ENCODE results near the gene PPP1R12C.

PPP1R12C gene

GRCh38 chr19:55075371-55075998, 42.0 kb downstream of the PPP1R12C start, which contains the start of gene EPS8L1:
EPS8L1 (plus strand) TSS chr19:55075869; CDS start chr19:55076445, 576 bp downstream.
- no peak within 1 kb of the TSS for H3K4me3 Mint-ChIP-seq
- peaks cover 12% of the 10 kb centered on the region for H3K9me3 Mint-ChIP-seq
- peaks cover 7% of the 10 kb centered on the region for H3K4me1 Mint-ChIP-seq
- H3K27ac Mint-ChIP-seq = no peak within 1 kb of the TSS
- TF ChIP-seq CTCF (IDR thresholded peaks at IDR 0.05) = no peak
- H3K36me3 Mint-ChIP-seq (ENCODE audit: low read depth) = no peaks in the 10 kb centered on the region
- DNase-seq = peak; percentile 55
- peaks cover 94% of the 10 kb centered on the region for H3K27me3 Mint-ChIP-seq (ENCODE audit: low read depth, poor library complexity)

GRCh38 chr19:55071913-55072312, 45.5 kb downstream of the PPP1R12C start:
- H3K27me3 Mint-ChIP-seq (ENCODE audit: low read depth, poor library complexity) = peaks cover 98% of the 10 kb centered on the region
- no peak for DNase-seq
- H3K27ac Mint-ChIP-seq = no peak overlapping the region
- no peak for TF ChIP-seq CTCF (IDR thresholded peaks at IDR 0.05)
- H3K9me3 Mint-ChIP-seq = peaks cover 4% of the 10 kb centered on the region
- H3K36me3 Mint-ChIP-seq (ENCODE audit: low read depth) = no peaks in the 10 kb centered on the region
- H3K4me3 Mint-ChIP-seq = no peak overlapping the region
- peaks cover 10% of the 10 kb centered on the region for H3K4me1 Mint-ChIP-seq

GRCh38 chr19:55071129-55071502, 46.3 kb downstream of the PPP1R12C start:
- H3K36me3 Mint-ChIP-seq (ENCODE audit: low read depth) = no peaks in the 10 kb centered on the region
- H3K27ac Mint-ChIP-seq = no peak overlapping the region
- no peak overlapping the region for H3K4me3 Mint-ChIP-seq
- H3K9me3 Mint-ChIP-seq = peaks cover 4% of the 10 kb centered on the region
- DNase-seq = no peak
- H3K27me3 Mint-ChIP-seq (ENCODE audit: low read depth, poor library complexity) = peaks cover 98% of the 10 kb centered on the region
- no peak for TF ChIP-seq CTCF (IDR thresholded peaks at IDR 0.05)
- H3K4me1 Mint-ChIP-seq = peaks cover 10% of the 10 kb centered on the region

- Mint-ChIP-seq H3K27ac (no peak overlapping the region), H3K4me3 (no peak overlapping the region), H3K36me3 (ENCODE audit: low read depth) (no peaks in the 10 kb centered on the region), H3K27me3 (ENCODE audit: low read depth, poor library complexity) (peaks cover 98% of the 10 kb centered on the region), H3K4me1 (peaks cover 10% of the 10 kb centered on the region), H3K9me3 (peaks cover 4% of the 10 kb centered on the region)
- DNase-seq = no peak
- TF ChIP-seq CTCF (IDR thresholded peaks at IDR 0.05) = no peak
Measured at GRCh38 chr19:55070466-55071128, 46.8 kb downstream of the PPP1R12C start.

- peaks cover 98% of the 10 kb centered on the region for H3K27me3 Mint-ChIP-seq (ENCODE audit: low read depth, poor library complexity)
- TF ChIP-seq CTCF (IDR thresholded peaks at IDR 0.05) = no peak
- no peak for DNase-seq
- H3K36me3 Mint-ChIP-seq (ENCODE audit: low read depth) = no peaks in the 10 kb centered on the region
- peaks cover 4% of the 10 kb centered on the region for H3K9me3 Mint-ChIP-seq
- H3K27ac Mint-ChIP-seq = no peak overlapping the region
- H3K4me3 Mint-ChIP-seq = peak overlapping the region; percentile 70
- H3K4me1 Mint-ChIP-seq = peaks cover 10% of the 10 kb centered on the region
Measured at GRCh38 chr19:55069865-55070197, 47.6 kb downstream of the PPP1R12C start.
